Spleen (tissue), 11 donors: ENCODE results near the gene AVPI1. TPM values are rescaled to one million over a fixed set of nuclear protein-coding genes. Genes with fewer than 3 reads are reported as not detected.

Experiments used
- DNase-seq: peaks from one replicate; pipeline ENCODE4 v3.0.0-alpha.2; 2020
- H3K27ac ChIP-seq, 8 donors: fragments of 200-600 bp; sonication (generic) in 7 of 8; 1 replicate in 4 of 8; 2 replicates in 4 of 8; pipeline versions ENCODE4 v1.5.0 to v1.8.0; 2016 to 2021; ENCODE audit warnings: inconsistent platforms in 4 of 8, mild to moderate bottlenecking in 4 of 8, moderate library complexity in 1 of 8
- H3K27me3 ChIP-seq, 7 donors: fragments of 200-600 bp; sonication (generic) in 6 of 7; replicated peaks in 1 of 7; 1 replicate in 4 of 7; 2 replicates in 3 of 7; pipeline versions ENCODE4 v1.5.0 to v1.8.0; 2016 to 2021; ENCODE audit warnings: inconsistent platforms in 3 of 7, mild to moderate bottlenecking in 1 of 7
- H3K36me3 ChIP-seq, 6 donors: fragments of 200-600 bp; sonication (generic) in 5 of 6; 1 replicate in 4 of 6; 2 replicates in 2 of 6; pipeline versions ENCODE4 v1.5.0 to v1.8.0; 2016 to 2021; ENCODE audit warnings: inconsistent platforms in 2 of 6
- H3K4me1 ChIP-seq, 6 donors: fragments of 200-600 bp; sonication (generic) in 5 of 6; 1 replicate in 3 of 6; 2 replicates in 3 of 6; pipeline versions ENCODE4 v1.5.0 to v1.8.0; 2016 to 2021; ENCODE audit warnings: inconsistent platforms in 3 of 6
- H3K4me3 ChIP-seq, 8 donors: fragments of 200-600 bp; sonication (generic) in 7 of 8; 1 replicate in 4 of 8; 2 replicates in 4 of 8; pipeline versions ENCODE4 v1.5.0 to v1.8.0; 2016 to 2021; ENCODE audit warnings: inconsistent platforms in 4 of 8, mild to moderate bottlenecking in 4 of 8, moderate library complexity in 2 of 8
- H3K9me3 ChIP-seq, 8 donors: fragments of 200-600 bp; sonication (generic) in 7 of 8; 1 replicate in 4 of 8; 2 replicates in 4 of 8; pipeline versions ENCODE4 v1.5.0 to v1.8.0; 2016 to 2021; ENCODE audit warnings: inconsistent platforms in 4 of 8
- CTCF ChIP-seq, 11 experiments: fragments of 200-600 bp in 7 of 11; fragments of 450-650 bp in 4 of 11; sonication (generic) in 4 of 11; IDR thresholded peaks in 8 of 11; conservative IDR thresholded peaks in 3 of 11; 1 replicate in 7 of 11; 2 replicates in 4 of 11; pipeline versions ENCODE4 v1.4.0 to v1.8.0; 2016 to 2021; ENCODE audit warnings: antibody characterized with exemption in 11 of 11, inconsistent platforms in 4 of 11, mild to moderate bottlenecking in 1 of 11
- POLR2A ChIP-seq, 3 donors: fragments of 450-650 bp; IDR thresholded peaks; one replicate each; pipeline ENCODE4 v1.5.1; 2017; ENCODE audit warnings: antibody characterized with exemption in 3 of 3, mild to moderate bottlenecking in 1 of 3
- POLR2AphosphoS5 ChIP-seq, 3 donors: sonication (generic); formaldehyde crosslinking; IDR thresholded peaks; one replicate each; pipeline ENCODE4 v1.5.1; 2017; ENCODE audit warnings: antibody characterized with exemption in 3 of 3
- WGBS, 5 donors: extraction: QIAGEN DNeasy Blood & Tissue Kit in 3 of 5; methylation state at CpG; one replicate each; pipeline versions ENCODE4 v1.1.5 to v1.1.7; 2013 to 2018; 5-methylcytosine and 5-hydroxymethylcytosine counted together
- intact Hi-C: fragments of 100-400 bp; cut with DNase I; formaldehyde crosslinking; loops from one replicate; pipeline ENCODE4 v1.15.0; 2023; ENCODE audit warnings: low total_unique reads
- polyA plus RNA-seq, 3 donors: library from polyadenylated mRNA; stranded (reverse); fragments of 200-250 nt; gene quantifications; one replicate each; pipeline ENCODE4 v1.2.1, GENCODE V29; 2013
- total RNA-seq, 7 donors: library from RNA; depleted of rRNA in 3 of 7; stranded (reverse); fragments of >200 nt in 3 of 7; fragmentation: NEBNext Ultra II Directional in 4 of 7; extraction: Animal tissue kit (Norgen Biotek cat#: 25700) in 4 of 7; gene quantifications; one replicate each; pipeline versions ENCODE4 v1.1.0 to v1.2.1, GENCODE V29; 2016 to 2021
- donor health status: healthy with polysubstance abuse.
- donor health status: DM: no; HTN: no; CAD: no; lungs with moderate emphysema.
- donor health status: DM: no; HTN: no; CAD: no.
- donor health status: Bipolar disorder and iron deficiency.
- donor health status: healthy.
- donor health status: DM: no; HTN: no; CAD: no.
- donor health status: DM: yes; HTN: yes; CAD: no.

AVPI1 gene
- total and polyA plus RNA-seq, 10 donors = 4.0 to 35.8 (median 14.3) TPM

DNA sequence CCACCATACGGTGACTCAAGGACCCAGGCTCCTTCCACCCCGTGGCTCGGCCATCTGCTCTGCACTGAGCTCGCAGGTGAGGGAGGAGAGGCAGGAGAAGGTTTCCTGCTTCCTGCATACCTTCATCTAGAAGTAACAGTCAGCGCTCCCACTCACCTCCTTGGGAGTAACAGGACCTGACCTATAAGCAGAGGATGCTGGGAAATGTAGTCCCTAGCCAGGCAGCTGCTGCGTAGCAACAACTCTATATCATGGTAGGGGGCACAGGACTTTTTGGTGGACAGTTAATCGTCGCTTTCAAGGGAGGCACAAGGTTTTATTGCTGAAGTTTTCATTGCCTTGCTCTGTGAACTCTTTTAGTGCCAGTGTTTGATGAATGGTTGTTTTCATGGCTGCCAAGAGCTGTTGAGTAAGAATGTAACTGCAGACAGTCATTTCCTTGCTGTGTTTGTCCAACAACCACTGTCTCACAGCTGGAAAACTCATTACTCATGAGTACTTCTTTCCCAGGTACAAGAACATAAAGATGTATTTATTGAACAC lies 39.7 kb upstream of the AVPI1 start:
- H3K27ac ChIP-seq = no peak overlapping the region
- no peak for TF ChIP-seq POLR2AphosphoS5 (IDR thresholded peaks at IDR 0.05)
- TF ChIP-seq CTCF (IDR thresholded peaks at IDR 0.05 in 8 of 11, conservative IDR thresholded peaks at IDR 0.05 in 3 of 11) = no peak
- TF ChIP-seq POLR2A (IDR thresholded peaks at IDR 0.05) = no peak
- DNase-seq = peak; percentile 34
- peaks cover 0 to 6% (median 0%) of the 10 kb centered on the region in 7 donors for H3K27me3 ChIP-seq
- 65 to 77% (median 72%) methylated on average over 8 of the region's 8 CpGs for WGBS, 5 donors
- H3K36me3 ChIP-seq = no peaks in the 10 kb centered on the region
- no peaks in the 10 kb centered on the region for H3K9me3 ChIP-seq
- H3K4me1 ChIP-seq = peaks cover 0 to 3% (median 0%) of the 10 kb centered on the region in 6 donors
- intact Hi-C loops = no loop called here
- no peak overlapping the region for H3K4me3 ChIP-seq

DNA sequence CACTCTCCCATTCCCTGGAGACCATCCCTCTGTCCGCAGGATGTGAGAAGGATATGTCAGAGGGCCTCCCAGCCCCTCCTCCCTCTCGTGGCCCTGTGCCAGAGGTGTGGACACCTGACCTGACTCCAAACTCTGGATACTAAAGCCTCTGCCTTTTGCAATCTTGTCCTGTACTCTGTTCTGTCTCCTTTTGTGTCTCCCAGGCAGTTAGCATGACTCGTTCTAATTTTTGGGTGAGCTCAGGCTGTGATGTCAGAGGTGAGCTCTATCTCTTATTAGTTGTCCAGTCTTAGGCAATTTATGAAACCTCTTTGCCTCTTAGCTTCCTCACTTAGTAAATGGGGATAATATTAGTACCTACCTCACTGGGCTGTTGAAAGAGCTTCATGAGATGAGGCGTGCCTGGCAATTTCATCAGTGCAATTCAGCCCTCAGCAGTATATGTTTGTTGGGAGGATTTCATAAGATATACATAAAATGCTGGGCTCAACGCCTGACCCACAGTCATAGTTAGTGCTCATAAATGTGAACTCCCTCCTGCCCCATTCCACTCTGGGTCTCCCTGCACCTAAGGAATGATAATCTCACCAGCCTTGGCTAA lies 37.4 kb upstream of the AVPI1 start:
- Histone ChIP-seq H3K4me1 (peaks cover 0 to 3% (median 0%) of the 10 kb centered on the region in 6 donors), H3K27me3 (peaks cover 0 to 6% (median 0%) of the 10 kb centered on the region in 7 donors), H3K27ac (no peak overlapping the region), H3K9me3 (no peaks in the 10 kb centered on the region), H3K36me3 (no peaks in the 10 kb centered on the region), H3K4me3 (no peak overlapping the region)
- TF ChIP-seq CTCF (IDR thresholded peaks at IDR 0.05 in 8 of 11, conservative IDR thresholded peaks at IDR 0.05 in 3 of 11) = no peak
- no peak for TF ChIP-seq POLR2A (IDR thresholded peaks at IDR 0.05)
- TF ChIP-seq POLR2AphosphoS5 (IDR thresholded peaks at IDR 0.05) = no peak
- WGBS, 5 donors = 59 to 77% (median 64%) methylated on average over 5 of the region's 5 CpGs
- intact Hi-C loops = no loop called here
- peak; percentile 29 for DNase-seq

- H3K27ac ChIP-seq = no peak overlapping the region
- intact Hi-C loops = no loop called here
- WGBS, 5 donors = 81 to 88% (median 85%) methylated on average over 3 of the region's 3 CpGs
Measured at GRCh38 chr10:97723001-97723400, 36.0 kb upstream of the AVPI1 start.

More at GRCh38 chr10:97723001-97723400, 36.0 kb upstream of the AVPI1 start:
- DNase-seq = peak; percentile 22
- Histone ChIP-seq H3K36me3 (no peaks in the 10 kb centered on the region), H3K9me3 (no peaks in the 10 kb centered on the region), H3K4me3 (no peak overlapping the region), H3K4me1 (peaks cover 0 to 18% (median 12%) of the 10 kb centered on the region in 6 donors), H3K27me3 (peaks cover 0 to 6% (median 0%) of the 10 kb centered on the region in 7 donors)
- TF ChIP-seq POLR2AphosphoS5 (IDR thresholded peaks at IDR 0.05) = no peak
- no peak for TF ChIP-seq POLR2A (IDR thresholded peaks at IDR 0.05)
- no peak for TF ChIP-seq CTCF (IDR thresholded peaks at IDR 0.05 in 8 of 11, conservative IDR thresholded peaks at IDR 0.05 in 3 of 11)
